ENCODE measurements around the gene KRTAP5-7.
"Not testable (repeated sequence)": the region's sequence is repeated elsewhere in the genome, so short reads cannot be mapped to it uniquely, and the experiment has no call there.

Gene KRTAP5-7

DNA sequence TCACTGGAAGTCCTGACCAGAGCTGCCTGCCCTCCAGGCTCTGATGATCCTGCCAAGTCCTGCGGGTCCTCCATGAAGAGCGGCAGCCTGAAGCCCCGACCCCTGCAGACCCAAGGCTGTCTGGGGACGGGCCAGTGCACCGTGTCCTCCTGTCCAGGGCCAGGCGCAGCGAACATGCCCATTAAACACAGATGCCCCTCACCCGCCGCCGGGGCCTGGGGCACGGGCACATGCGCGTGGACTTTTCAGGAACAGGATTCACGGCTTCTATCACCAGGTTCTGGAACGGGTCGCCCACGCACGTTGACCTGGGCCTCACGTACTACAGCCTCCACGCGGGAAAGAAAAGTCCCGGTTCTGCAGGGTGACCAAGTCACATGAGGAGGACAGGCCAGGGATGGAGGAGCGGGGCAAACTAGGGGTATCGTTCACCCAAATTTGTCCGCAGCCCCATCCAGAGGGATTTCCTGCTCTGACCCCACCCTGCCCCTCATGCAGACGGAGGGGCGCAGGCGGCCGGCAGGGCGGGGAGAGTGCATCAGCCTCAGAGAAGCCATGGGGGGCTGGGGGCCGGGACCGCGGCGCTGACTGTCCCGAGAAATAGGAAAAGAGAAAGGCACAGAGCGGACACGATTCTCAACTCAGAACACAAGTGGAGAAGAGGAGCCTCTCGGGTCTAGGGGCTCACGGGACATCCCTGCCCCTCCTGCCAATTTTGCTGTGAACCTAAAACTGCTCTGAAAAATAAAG, 44.2 kb downstream of the KRTAP5-7 start:
- not testable (repeated sequence) for H3K4ac ChIP-seq (ENCODE audit: low read depth in 1 of 2, low read length in 2 of 2); H3K23ac ChIP-seq (ENCODE audit: low read length in 2 of 2); H3K4me1 ChIP-seq (ENCODE audit: control insufficient read depth, insufficient read depth, low read depth, low read length); H2BK5ac ChIP-seq (ENCODE audit: low read depth, low read length, poor library complexity, severe bottlenecking); H3K9me3 ChIP-seq (ENCODE audit: control insufficient read depth, low read length); H3K79me1 ChIP-seq (replicated peaks; ENCODE audit: low read length, poor library complexity, severe bottlenecking); H2BK12ac ChIP-seq (ENCODE audit: low read length in 2 of 2); H4K91ac ChIP-seq (ENCODE audit: low read length); H3K4me3 ChIP-seq (ENCODE audit: insufficient read depth in 1 of 2, low read depth in 1 of 2, low read length in 2 of 2); H3K36me3 ChIP-seq (ENCODE audit: control insufficient read depth in 1 of 2, insufficient read depth in 2 of 2, low read depth in 1 of 2, low read length in 2 of 2); H4K8ac ChIP-seq (ENCODE audit: low read length); H2AFZ ChIP-seq (ENCODE audit: low read depth, low read length); H3K14ac ChIP-seq (ENCODE audit: low read length in 2 of 2); H3K18ac ChIP-seq (ENCODE audit: low read depth in 1 of 2, low read length in 2 of 2); H2AK5ac ChIP-seq (ENCODE audit: low read length, severe bottlenecking); H3K9ac ChIP-seq (ENCODE audit: low read length); H2BK15ac ChIP-seq (ENCODE audit: low read depth, poor library complexity, severe bottlenecking); H3K4me2 ChIP-seq (ENCODE audit: low read length, poor library complexity, severe bottlenecking); H3K27ac ChIP-seq (ENCODE audit: low read length, poor library complexity, severe bottlenecking); H2BK120ac ChIP-seq (ENCODE audit: low read depth, low read length); DNase-seq
- 89% methylated on average over 36 of the region's 39 CpGs for WGBS
- peaks cover 26 to 70% of the 10 kb centered on the region in 2 experiments for H3K27me3 ChIP-seq (ENCODE audit: control insufficient read depth in 1 of 2, insufficient read depth in 1 of 2, low read length in 2 of 2)

DNA sequence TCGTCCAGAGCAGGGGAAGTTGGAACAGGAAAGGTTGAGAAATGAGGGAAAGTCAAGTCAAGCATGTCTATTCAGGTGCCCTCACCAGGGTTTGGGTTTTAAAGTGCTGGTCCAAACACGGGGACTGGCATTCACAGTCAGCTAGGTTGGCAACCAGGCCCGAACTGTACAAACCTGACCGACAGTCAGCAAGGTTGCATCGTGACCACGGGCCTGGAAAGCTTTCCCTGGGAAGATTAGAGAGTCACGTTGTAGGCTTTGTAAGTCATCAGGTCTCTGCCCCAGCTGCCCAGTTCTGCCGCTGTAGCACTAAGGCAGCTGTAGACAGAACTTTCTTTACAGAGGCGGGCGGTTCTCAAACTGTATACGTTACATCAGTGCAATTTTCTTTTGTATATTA, 45.7 kb downstream of the KRTAP5-7 start:
- no peak overlapping the region for H3K4me3 ChIP-seq (ENCODE audit: insufficient read depth in 1 of 2, low read depth in 1 of 2, low read length in 2 of 2)
- H3K27ac ChIP-seq (ENCODE audit: low read length, poor library complexity, severe bottlenecking): no peak overlapping the region
- H3K9me3 ChIP-seq (ENCODE audit: control insufficient read depth, low read length): no peaks in the 10 kb centered on the region
- H4K8ac ChIP-seq (ENCODE audit: low read length): no peak overlapping the region
- H2BK15ac ChIP-seq (ENCODE audit: low read depth, poor library complexity, severe bottlenecking): no peak overlapping the region
- no peak overlapping the region for H3K4me2 ChIP-seq (ENCODE audit: low read length, poor library complexity, severe bottlenecking)
- H2AFZ ChIP-seq (ENCODE audit: low read depth, low read length): no peak overlapping the region
- no peak overlapping the region for H2BK12ac ChIP-seq (ENCODE audit: low read length in 2 of 2)
- H4K91ac ChIP-seq (ENCODE audit: low read length): no peak overlapping the region
- no peak overlapping the region for H2BK5ac ChIP-seq (ENCODE audit: low read depth, low read length, poor library complexity, severe bottlenecking)
- peaks cover 22 to 65% of the 10 kb centered on the region in 2 experiments for H3K27me3 ChIP-seq (ENCODE audit: control insufficient read depth in 1 of 2, insufficient read depth in 1 of 2, low read length in 2 of 2)
- no peak overlapping the region for H2AK5ac ChIP-seq (ENCODE audit: low read length, severe bottlenecking)
- DNase-seq: no peak
- H3K18ac ChIP-seq (ENCODE audit: low read depth in 1 of 2, low read length in 2 of 2): no peak overlapping the region
- no peak overlapping the region for H3K9ac ChIP-seq (ENCODE audit: low read length)
- H2BK120ac ChIP-seq (ENCODE audit: low read depth, low read length): no peak overlapping the region
- no peaks in the 10 kb centered on the region for H3K79me1 ChIP-seq (replicated peaks; ENCODE audit: low read length, poor library complexity, severe bottlenecking)
- H3K36me3 ChIP-seq (ENCODE audit: control insufficient read depth in 1 of 2, insufficient read depth in 2 of 2, low read depth in 1 of 2, low read length in 2 of 2): no peaks in the 10 kb centered on the region
- peak overlapping the region in 1 of 2 experiments; percentile 3 for H3K23ac ChIP-seq (ENCODE audit: low read length in 2 of 2)
- H3K4ac ChIP-seq (ENCODE audit: low read depth in 1 of 2, low read length in 2 of 2): no peak overlapping the region
- 81% methylated on average over 8 of the region's 11 CpGs for WGBS
- H3K4me1 ChIP-seq (ENCODE audit: control insufficient read depth, insufficient read depth, low read depth, low read length): no peaks in the 10 kb centered on the region
- H3K14ac ChIP-seq (ENCODE audit: low read length in 2 of 2): no peak overlapping the region

GRCh38 chr11:71574418-71574817, 47.4 kb downstream of the KRTAP5-7 start:
- 61% methylated on average over 3 of the region's 5 CpGs for WGBS
- Histone ChIP-seq H3K4me1 (ENCODE audit: control insufficient read depth, insufficient read depth, low read depth, low read length) (no peaks in the 10 kb centered on the region), H3K14ac (ENCODE audit: low read length in 2 of 2) (no peak overlapping the region), H4K91ac (ENCODE audit: low read length) (no peak overlapping the region), H2BK12ac (ENCODE audit: low read length in 2 of 2) (no peak overlapping the region), H3K36me3 (ENCODE audit: control insufficient read depth in 1 of 2, insufficient read depth in 2 of 2, low read depth in 1 of 2, low read length in 2 of 2) (no peaks in the 10 kb centered on the region), H3K27me3 (ENCODE audit: control insufficient read depth in 1 of 2, insufficient read depth in 1 of 2, low read length in 2 of 2) (peaks cover 12 to 69% of the 10 kb centered on the region in 2 experiments), H3K4ac (ENCODE audit: low read depth in 1 of 2, low read length in 2 of 2) (no peak overlapping the region), H3K9me3 (ENCODE audit: control insufficient read depth, low read length) (no peaks in the 10 kb centered on the region), H3K4me2 (ENCODE audit: low read length, poor library complexity, severe bottlenecking) (no peak overlapping the region), H3K4me3 (ENCODE audit: insufficient read depth in 1 of 2, low read depth in 1 of 2, low read length in 2 of 2) (no peak overlapping the region), H2BK120ac (ENCODE audit: low read depth, low read length) (no peak overlapping the region), H2AFZ (ENCODE audit: low read depth, low read length) (no peak overlapping the region), H3K9ac (ENCODE audit: low read length) (no peak overlapping the region), H4K8ac (ENCODE audit: low read length) (no peak overlapping the region), H3K79me1 (replicated peaks; ENCODE audit: low read length, poor library complexity, severe bottlenecking) (no peaks in the 10 kb centered on the region), H3K18ac (ENCODE audit: low read depth in 1 of 2, low read length in 2 of 2) (no peak overlapping the region), H3K23ac (ENCODE audit: low read length in 2 of 2) (no peak overlapping the region), H3K27ac (ENCODE audit: low read length, poor library complexity, severe bottlenecking) (no peak overlapping the region), H2AK5ac (ENCODE audit: low read length, severe bottlenecking) (no peak overlapping the region), H2BK15ac (ENCODE audit: low read depth, poor library complexity, severe bottlenecking) (no peak overlapping the region), H2BK5ac (ENCODE audit: low read depth, low read length, poor library complexity, severe bottlenecking) (no peak overlapping the region)
- DNase-seq: no peak

DNA sequence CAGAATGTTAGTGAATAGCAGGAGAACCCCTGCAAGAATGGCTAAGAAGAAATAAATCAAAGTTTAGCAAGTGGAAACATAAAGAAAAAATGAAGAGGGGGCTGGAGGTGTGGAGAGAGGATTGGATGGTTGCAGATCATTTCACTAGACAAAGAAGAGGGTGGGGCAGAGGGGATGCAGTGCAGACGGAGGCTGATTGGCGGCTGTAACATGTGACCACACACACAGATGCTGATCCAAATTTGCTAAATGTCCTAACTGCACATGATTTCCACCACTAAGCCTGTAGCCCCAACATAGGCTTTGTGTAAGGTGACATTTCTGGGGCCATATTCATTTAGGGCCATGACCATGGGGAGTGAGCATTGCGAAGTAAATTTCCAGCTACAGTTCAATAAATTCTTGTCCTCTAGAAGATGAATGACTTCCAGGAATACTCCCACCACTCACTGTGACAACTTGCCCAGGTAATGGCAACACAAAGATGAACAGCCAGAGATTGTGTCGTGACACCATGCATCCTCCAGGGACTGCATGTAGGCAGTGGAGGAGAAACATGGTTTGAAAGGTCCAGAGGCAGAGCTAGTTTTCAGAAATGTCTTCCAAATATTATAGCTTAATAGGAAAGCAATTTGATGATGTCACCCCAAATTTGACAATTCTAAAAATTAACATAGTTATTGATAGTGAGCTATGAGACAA, 48.8 kb downstream of the KRTAP5-7 start:
- 63% methylated on average over 2 of the region's 4 CpGs for WGBS
- Histone ChIP-seq H2BK5ac (ENCODE audit: low read depth, low read length, poor library complexity, severe bottlenecking) (no peak overlapping the region), H3K18ac (ENCODE audit: low read depth in 1 of 2, low read length in 2 of 2) (no peak overlapping the region), H3K27me3 (ENCODE audit: control insufficient read depth in 1 of 2, insufficient read depth in 1 of 2, low read length in 2 of 2) (peaks cover 18 to 64% of the 10 kb centered on the region in 2 experiments), H2AK5ac (ENCODE audit: low read length, severe bottlenecking) (no peak overlapping the region), H3K4me1 (ENCODE audit: control insufficient read depth, insufficient read depth, low read depth, low read length) (no peaks in the 10 kb centered on the region), H4K91ac (ENCODE audit: low read length) (no peak overlapping the region), H4K8ac (ENCODE audit: low read length) (no peak overlapping the region), H3K9me3 (ENCODE audit: control insufficient read depth, low read length) (no peaks in the 10 kb centered on the region), H3K9ac (ENCODE audit: low read length) (no peak overlapping the region), H2AFZ (ENCODE audit: low read depth, low read length) (no peak overlapping the region), H3K4ac (ENCODE audit: low read depth in 1 of 2, low read length in 2 of 2) (no peak overlapping the region), H3K4me3 (ENCODE audit: insufficient read depth in 1 of 2, low read depth in 1 of 2, low read length in 2 of 2) (no peak overlapping the region), H2BK120ac (ENCODE audit: low read depth, low read length) (no peak overlapping the region), H3K14ac (ENCODE audit: low read length in 2 of 2) (no peak overlapping the region), H3K36me3 (ENCODE audit: control insufficient read depth in 1 of 2, insufficient read depth in 2 of 2, low read depth in 1 of 2, low read length in 2 of 2) (no peaks in the 10 kb centered on the region), H3K79me1 (replicated peaks; ENCODE audit: low read length, poor library complexity, severe bottlenecking) (no peaks in the 10 kb centered on the region), H2BK12ac (ENCODE audit: low read length in 2 of 2) (no peak overlapping the region), H2BK15ac (ENCODE audit: low read depth, poor library complexity, severe bottlenecking) (no peak overlapping the region), H3K4me2 (ENCODE audit: low read length, poor library complexity, severe bottlenecking) (no peak overlapping the region), H3K27ac (ENCODE audit: low read length, poor library complexity, severe bottlenecking) (no peak overlapping the region), H3K23ac (ENCODE audit: low read length in 2 of 2) (no peak overlapping the region)
- no peak for DNase-seq
